ENCODE measurements around the gene ARSK.
"Not testable (repeated sequence)": the region's sequence is repeated elsewhere in the genome, so short reads cannot be mapped to it uniquely, and the experiment has no call there.

ARSK gene

GRCh38 chr5:95644351-95645042, 89.6 kb downstream of the ARSK start:
- H3K27ac ChIP-seq: no peak overlapping the region
- no peak for DNase-seq (ENCODE audit: low read depth, low spot score)

- DNase-seq (ENCODE audit: low read depth, low spot score): not testable (repeated sequence)
- H3K27ac ChIP-seq: peak overlapping the region; percentile 69
Observed at GRCh38 chr5:95646226-95646568, 91.3 kb downstream of the ARSK start.

DNA sequence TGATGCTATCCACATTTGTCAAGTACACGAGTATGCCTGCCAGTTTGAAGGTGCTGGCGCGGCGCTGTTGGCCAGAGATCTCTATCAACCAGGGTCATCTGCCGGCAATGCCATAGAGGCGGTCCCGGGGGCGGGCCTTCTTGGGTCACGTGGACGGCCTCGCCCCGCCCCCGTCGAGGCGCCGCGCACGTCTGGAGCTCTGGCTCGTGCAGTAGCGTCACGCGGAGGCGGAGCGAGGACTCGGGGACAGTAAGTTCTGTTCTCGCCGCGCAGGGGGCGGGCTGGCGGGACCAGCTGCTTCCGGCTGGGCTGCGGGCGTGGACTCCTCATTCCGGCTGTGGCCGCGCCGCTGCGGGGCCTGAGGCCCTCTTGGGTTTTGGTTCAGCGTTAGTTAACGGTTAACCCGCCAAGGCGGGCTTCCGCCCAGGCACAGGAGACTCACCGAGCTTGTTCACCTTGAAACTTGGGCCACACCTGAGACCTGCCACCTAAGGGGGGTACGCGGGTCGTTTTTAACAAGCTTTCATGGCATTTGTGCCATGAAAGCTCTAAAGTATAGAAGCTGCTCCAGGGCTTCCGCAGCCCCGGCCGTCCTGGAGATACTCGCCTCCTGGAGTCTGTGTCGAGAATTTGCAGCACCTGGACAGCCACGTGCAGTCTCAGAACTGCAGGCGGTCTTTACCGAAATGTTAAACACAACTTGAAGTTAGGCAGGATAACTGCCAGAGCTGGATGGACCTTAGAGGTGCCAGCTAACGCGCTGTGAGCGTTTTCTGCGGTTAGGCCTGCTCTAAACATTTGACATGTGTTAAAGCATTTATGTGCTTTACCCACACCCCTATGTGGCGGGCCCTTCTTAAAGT, 91.9 kb downstream of the ARSK start, which contains the start of gene RFESD:
TSS of gene RFESD (plus strand) at position 209 of the 863 bp plus-strand sequence. CDS start 5,495 bp downstream, outside the sequence.
- H3K27ac ChIP-seq: peak within 1 kb of the TSS; percentile 69
- DNase-seq (ENCODE audit: low read depth, low spot score): peak; percentile 74

DNA sequence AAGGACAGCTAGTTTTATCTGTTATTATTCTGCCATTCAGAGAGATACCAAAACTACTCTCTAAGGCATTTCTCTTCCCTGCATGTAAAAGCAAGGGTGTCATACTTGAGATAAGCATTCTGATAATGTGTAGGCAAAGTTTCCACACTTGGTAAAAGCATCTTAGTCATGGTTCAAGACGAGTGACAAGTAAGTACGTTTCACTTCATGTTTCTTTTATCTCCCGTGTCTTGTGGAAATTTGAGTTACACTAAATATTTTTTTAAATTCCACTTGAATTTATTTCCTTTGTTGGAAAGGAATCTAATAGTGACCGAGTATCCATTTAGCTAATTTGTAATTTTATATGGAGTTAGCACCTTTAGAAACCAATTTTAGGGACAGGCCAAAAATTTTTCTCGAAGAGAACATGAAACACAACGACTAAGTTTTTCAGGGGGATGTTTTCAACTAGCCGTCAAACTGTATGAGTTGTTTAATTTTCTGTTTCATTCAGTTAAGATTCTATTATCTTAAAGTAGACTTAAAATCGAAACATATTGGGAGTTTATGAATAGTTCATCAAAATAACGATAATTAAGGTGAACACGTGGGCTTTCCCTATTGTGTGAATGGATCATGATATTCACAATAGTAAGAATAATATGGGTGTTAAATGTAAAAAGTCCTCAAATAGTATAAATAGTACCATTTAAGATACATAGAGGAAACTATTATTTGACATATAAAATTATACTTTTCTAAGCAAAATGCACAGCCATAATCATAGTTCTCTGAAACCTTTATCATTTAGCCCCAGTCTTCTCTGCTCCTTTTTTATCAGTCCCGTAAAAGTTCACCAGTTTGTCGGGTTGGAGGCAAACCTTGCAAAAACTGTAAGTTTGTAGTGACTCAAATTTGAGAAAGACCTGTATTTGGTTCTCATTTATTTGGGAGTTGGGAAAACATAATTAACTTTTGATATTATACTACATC, 93.3 kb downstream of the ARSK start:
- DNase-seq (ENCODE audit: low read depth, low spot score): no peak

DNA sequence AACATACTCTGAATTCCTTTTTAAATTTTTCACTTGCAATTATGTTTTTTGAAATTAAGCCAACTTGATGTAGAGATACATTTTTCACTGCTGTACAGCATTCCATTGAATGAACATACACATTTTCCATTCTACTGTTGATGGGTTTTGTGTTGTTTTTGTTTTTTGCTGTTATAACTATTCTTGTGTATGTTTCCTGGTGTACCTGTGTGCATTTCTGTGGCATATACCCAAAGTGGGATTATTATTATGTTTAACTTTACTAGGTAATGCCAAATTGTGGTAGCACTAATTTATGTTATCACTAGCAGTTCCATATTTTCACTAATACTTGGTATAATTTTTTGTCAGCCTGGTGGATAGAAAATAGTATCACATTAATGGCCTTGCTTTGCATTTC, 94.4 kb downstream of the ARSK start:
- DNase-seq (ENCODE audit: low read depth, low spot score): no peak
- H3K27ac ChIP-seq: no peak overlapping the region

More for the DNA sequence above, 93.3 kb downstream of the ARSK start:
- no peak overlapping the region for H3K27ac ChIP-seq

- H3K27ac ChIP-seq: no peak overlapping the region
- DNase-seq (ENCODE audit: low read depth, low spot score): no peak
Observed at GRCh38 chr5:95649842-95650620, 95.1 kb downstream of the ARSK start.

DNA sequence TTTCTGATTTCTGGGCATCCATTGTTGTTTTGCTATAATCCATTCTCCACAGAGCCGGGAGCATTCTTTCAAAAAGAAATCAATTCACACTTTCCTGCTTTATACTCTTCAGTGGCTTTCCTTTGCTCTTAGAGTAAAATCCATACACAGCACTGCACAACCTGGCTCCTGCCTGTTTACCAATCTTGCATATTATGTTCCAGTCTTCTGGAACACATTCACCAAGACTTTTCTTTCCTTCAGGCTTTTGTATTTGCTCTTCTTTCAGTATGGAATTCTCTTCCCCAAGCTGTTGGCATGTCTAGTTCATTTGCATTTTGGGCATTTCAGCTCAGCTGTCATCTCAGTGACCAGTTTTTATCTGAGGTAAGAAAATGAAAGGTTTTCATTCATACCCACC, 97.9 kb downstream of the ARSK start:
- no peak for DNase-seq (ENCODE audit: low read depth, low spot score)

GRCh38 chr5:95654196-95654595, 99.3 kb downstream of the ARSK start:
- DNase-seq (ENCODE audit: low read depth, low spot score): no peak

More for the DNA sequence above, 97.9 kb downstream of the ARSK start:
- no peak overlapping the region for H3K27ac ChIP-seq

More at GRCh38 chr5:95654196-95654595, 99.3 kb downstream of the ARSK start:
- no peak overlapping the region for H3K27ac ChIP-seq
